A549 treated with GW870086 at 1 μM for 4 hours (cell line): ENCODE measurements around the gene TLE1. TPM values are rescaled to one million over a fixed set of nuclear protein-coding genes. Genes with fewer than 3 reads are reported as not detected.

Experiments used
- total RNA-seq: library from RNA; stranded (reverse); fragments of 200-300 nt; extraction: Qiagen RNA extraction; gene quantifications from 5 replicates; pipeline ENCODE4 v1.2.3, GENCODE V29; 2022; ENCODE audit warnings: low read depth

Gene TLE1
- total RNA-seq, result 92.0 to 101 TPM (median 96.8 TPM) in 5 replicates

GRCh38 chr9:81689343-81690175 lies at the start of gene TLE1:
TSS of gene TLE1 (minus strand) at chr9:81689547. CDS start at chr9:81688240, 1,307 bp downstream.

Other genes starting within 250 kb of the TLE1 start
- not detected in 5 replicates for gene SPATA31D4, start 238.9 kb upstream of the TLE1 start, total RNA-seq